PC-9 (cell line): ENCODE data around the gene TRPM4. TPM values are rescaled to one million over a fixed set of nuclear protein-coding genes. Genes with fewer than 3 reads are reported as not detected.
"Not testable (repeated sequence)": the region's sequence is repeated elsewhere in the genome, so short reads cannot be mapped to it uniquely, and the experiment has no call there.

Experiments used
- BruUV-seq: library from RNA; stranded (reverse); fragments of 400-500 nt; replicated peaks from 2 replicates; lab custom pipeline; 2021; lab: Mats Ljungman, UMichigan
- CTCF ChIA-PET: fragments of 300-600 bp; sonication (Branson Sonifier 250); formaldehyde crosslinking; loops from one replicate; lab custom pipeline; 2022; ENCODE audit warnings: antibody characterized with exemption; lab: Charles Lee
- POLR2A ChIA-PET: fragments of 300-600 bp; sonication (Branson Sonifier 250); formaldehyde crosslinking; loops from one replicate; lab custom pipeline; 2022; ENCODE audit warnings: antibody characterized with exemption; ENCODE audit not compliant: unreplicated experiment; lab: Charles Lee
- DNase-seq, 2 experiments: peaks; one replicate each; pipeline versions ENCODE4 v3.0.0 to v3.0.0-alpha.2; 2015 to 2022; ENCODE audit warnings: mixed read lengths in 1 of 2
- H2AFZ ChIP-seq: fragments of 200-600 bp; sonication (generic); 2 replicates; pipeline ENCODE4 v1.8.1; 2017; ENCODE audit warnings: antibody characterized with exemption
- H3F3A ChIP-seq: fragments of 200-600 bp; sonication (generic); 2 replicates; pipeline ENCODE4 v1.8.1; 2017; ENCODE audit warnings: antibody characterized with exemption, mild to moderate bottlenecking, low read depth; ENCODE audit not compliant: insufficient read depth
- H3K27ac ChIP-seq: fragments of 200-600 bp; sonication (generic); 2 replicates; pipeline ENCODE4 v1.6.1; 2016; ENCODE audit warnings: mixed run types
- H3K27me3 ChIP-seq: fragments of 200-600 bp; sonication (generic); 2 replicates; pipeline ENCODE4 v1.6.1; 2016; ENCODE audit warnings: low read depth, mixed run types; ENCODE audit not compliant: insufficient read depth
- H3K36me3 ChIP-seq: fragments of 200-600 bp; sonication (generic); 2 replicates; pipeline ENCODE4 v1.6.1; 2016; ENCODE audit warnings: low read depth, mixed run types
- H3K4me1 ChIP-seq: fragments of 200-600 bp; sonication (generic); replicated peaks from 2 replicates; pipeline ENCODE4 v1.6.1; 2016; ENCODE audit warnings: mixed run types; ENCODE audit not compliant: insufficient read depth
- H3K4me2 ChIP-seq: fragments of 200-600 bp; sonication (generic); 2 replicates; pipeline ENCODE4 v1.6.1; 2017; ENCODE audit warnings: mixed run types
- H3K4me3 ChIP-seq: fragments of 200-600 bp; sonication (generic); 2 replicates; pipeline ENCODE4 v1.6.1; 2016; ENCODE audit warnings: mixed run types
- H3K79me2 ChIP-seq: fragments of 200-600 bp; sonication (generic); 2 replicates; pipeline ENCODE4 v1.6.1; 2017; ENCODE audit warnings: low read depth, mixed run types
- H3K9me2 ChIP-seq: fragments of 200-600 bp; sonication (generic); 2 replicates; pipeline ENCODE4 v1.8.1; 2017; ENCODE audit warnings: mild to moderate bottlenecking; ENCODE audit not compliant: insufficient read depth
- H3K9me3 ChIP-seq: fragments of 200-600 bp; sonication (generic); 2 replicates; pipeline ENCODE4 v1.8.1; 2016; ENCODE audit warnings: low read depth; ENCODE audit not compliant: insufficient read depth
- H4K20me1 ChIP-seq: fragments of 200-600 bp; sonication (generic); 2 replicates; pipeline ENCODE4 v1.8.1; 2017; ENCODE audit not compliant: insufficient read depth
- EZH2 ChIP-seq: fragments of 200-600 bp; sonication (generic); IDR thresholded peaks from 2 replicates; pipeline ENCODE4 v1.8.0; 2017; ENCODE audit warnings: antibody characterized with exemption, low read depth
- intact Hi-C: fragments of 100-400 bp; cut with micrococcal nuclease; formaldehyde crosslinking; loops from one replicate; pipeline ENCODE4 v1.10.0; 2022; ENCODE audit not compliant: unreplicated experiment
- total RNA-seq: library from RNA; stranded (reverse); gene quantifications from 2 replicates; pipeline ENCODE4 v1.2.3, GENCODE V29; 2021
- TF ChIP-seq, protein P1 (sequence below): fragments of 200-600 bp; sonication (generic); conservative IDR thresholded peaks from 2 replicates; pipeline ENCODE4 v1.6.1; 2017; ENCODE audit warnings: mixed run types, antibody characterized with exemption, mild to moderate bottlenecking, moderate library complexity

The TRPM4 gene
- total RNA-seq, 1 experiment from 2014 or later = 43.8 TPM

DNA sequence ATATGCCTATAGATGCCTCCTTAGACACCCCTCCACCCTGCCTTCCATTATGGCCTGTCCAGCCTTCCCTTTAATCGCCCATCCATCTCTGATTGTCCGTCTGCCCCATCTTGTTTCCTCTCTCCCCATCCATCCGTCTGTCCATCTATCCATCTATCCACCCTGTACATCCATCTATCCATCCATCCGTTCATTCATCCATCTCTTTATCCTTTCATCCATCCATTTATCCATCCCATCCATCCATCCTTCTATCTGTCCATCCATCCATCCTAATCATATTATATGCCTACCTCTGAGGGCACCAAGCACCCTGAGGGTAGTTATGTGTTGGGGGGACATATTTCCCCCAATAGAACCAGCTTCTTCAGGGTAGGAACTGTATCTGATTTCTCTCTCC, 23.1 kb downstream of the TRPM4 start:
- Histone ChIP-seq H3K27ac (no peak overlapping the region), H3K27me3 (no peaks in the 10 kb centered on the region), H2AFZ (no peak overlapping the region), H3K4me3 (no peak overlapping the region), H4K20me1 (no peaks in the 10 kb centered on the region), H3K4me1 (no peaks in the 10 kb centered on the region), H3K36me3 (no peaks in the 10 kb centered on the region), H3K4me2 (no peak overlapping the region), H3K9me3 (no peaks in the 10 kb centered on the region), H3F3A (peaks cover 8% of the 10 kb centered on the region; the same call in 1 of the 2 replicates), H3K9me2 (no peaks in the 10 kb centered on the region), H3K79me2 (no peaks in the 10 kb centered on the region)
- ChIA-PET CTCF (no interaction called here), POLR2A (no interaction called here)
- no peak for TF ChIP-seq EZH2
- TF ChIP-seq, protein P1, sequence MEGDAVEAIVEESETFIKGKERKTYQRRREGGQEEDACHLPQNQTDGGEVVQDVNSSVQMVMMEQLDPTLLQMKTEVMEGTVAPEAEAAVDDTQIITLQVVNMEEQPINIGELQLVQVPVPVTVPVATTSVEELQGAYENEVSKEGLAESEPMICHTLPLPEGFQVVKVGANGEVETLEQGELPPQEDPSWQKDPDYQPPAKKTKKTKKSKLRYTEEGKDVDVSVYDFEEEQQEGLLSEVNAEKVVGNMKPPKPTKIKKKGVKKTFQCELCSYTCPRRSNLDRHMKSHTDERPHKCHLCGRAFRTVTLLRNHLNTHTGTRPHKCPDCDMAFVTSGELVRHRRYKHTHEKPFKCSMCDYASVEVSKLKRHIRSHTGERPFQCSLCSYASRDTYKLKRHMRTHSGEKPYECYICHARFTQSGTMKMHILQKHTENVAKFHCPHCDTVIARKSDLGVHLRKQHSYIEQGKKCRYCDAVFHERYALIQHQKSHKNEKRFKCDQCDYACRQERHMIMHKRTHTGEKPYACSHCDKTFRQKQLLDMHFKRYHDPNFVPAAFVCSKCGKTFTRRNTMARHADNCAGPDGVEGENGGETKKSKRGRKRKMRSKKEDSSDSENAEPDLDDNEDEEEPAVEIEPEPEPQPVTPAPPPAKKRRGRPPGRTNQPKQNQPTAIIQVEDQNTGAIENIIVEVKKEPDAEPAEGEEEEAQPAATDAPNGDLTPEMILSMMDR = no peak
- intact Hi-C loops = no loop called here
- no TSS peak for BruUV-seq
- DNase-seq = peak in 1 of 2 experiments; percentile 25

GRCh38 chr19:49182010-49182847, 24.6 kb downstream of the TRPM4 start:
- H3K4me1 ChIP-seq, CTCF ChIA-PET, H2AFZ ChIP-seq, H3K27ac ChIP-seq, H3K4me2 ChIP-seq, H3K9me2 ChIP-seq, H3K79me2 ChIP-seq, DNase-seq, H3K4me3 ChIP-seq, intact Hi-C loops, BruUV-seq, H3K9me3 ChIP-seq, H3K27me3 ChIP-seq, H3K36me3 ChIP-seq, H4K20me1 ChIP-seq, H3F3A ChIP-seq, POLR2A ChIA-PET: not testable (repeated sequence)

DNA sequence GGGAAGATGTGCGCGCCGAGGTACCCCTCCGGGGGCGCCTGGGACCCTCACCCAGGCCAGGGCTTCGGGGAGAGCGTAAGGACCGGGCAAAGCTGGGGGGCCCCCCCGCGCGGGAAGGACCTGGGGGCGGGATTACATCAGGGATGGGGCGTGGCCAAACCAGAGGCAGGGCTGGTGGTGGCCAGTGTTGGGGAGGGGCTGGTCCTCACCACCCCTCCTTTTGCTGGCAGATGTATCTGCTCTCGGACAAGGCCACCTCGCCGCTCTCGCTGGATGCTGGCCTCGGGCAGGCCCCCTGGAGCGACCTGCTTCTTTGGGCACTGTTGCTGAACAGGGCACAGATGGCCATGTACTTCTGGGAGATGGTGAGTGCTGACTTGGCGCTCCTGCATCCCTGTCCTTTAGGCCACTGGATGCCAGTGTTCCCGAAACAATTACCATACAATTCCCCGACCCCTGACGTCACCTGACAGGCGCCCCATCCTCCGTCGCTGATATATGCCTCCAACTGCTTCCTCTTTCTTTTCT, 25.3 kb downstream of the TRPM4 start:
- intact Hi-C loops = no loop called here
- no TSS peak for BruUV-seq
- peak in 1 of 2 experiments; percentile 21 for DNase-seq
- TF ChIP-seq, protein P1 = no peak
- TF ChIP-seq EZH2 = no peak
- Histone ChIP-seq H3K9me3 (no peaks in the 10 kb centered on the region), H3K9me2 (no peaks in the 10 kb centered on the region), H3F3A (peaks cover 8% of the 10 kb centered on the region; the same call in 1 of the 2 replicates), H2AFZ (no peak overlapping the region), H3K27me3 (no peaks in the 10 kb centered on the region), H3K4me3 (no peak overlapping the region), H4K20me1 (no peaks in the 10 kb centered on the region), H3K27ac (no peak overlapping the region), H3K79me2 (no peaks in the 10 kb centered on the region), H3K4me1 (no peaks in the 10 kb centered on the region), H3K36me3 (no peaks in the 10 kb centered on the region), H3K4me2 (no peak overlapping the region)
- POLR2A ChIA-PET = no interaction called here
- CTCF ChIA-PET = no interaction called here
